GM13977 (cell line): Measurements from ENCODE around the gene PLAGL1.

Experiments used
- DNase-seq: peaks from one replicate; pipeline ENCODE4 v3.0.0; 2012; ENCODE audit warnings: low spot score
- CTCF ChIP-seq: IDR thresholded peaks from 2 replicates; pipeline ENCODE4 v1.5.1; 2012; ENCODE audit warnings: mild to moderate bottlenecking, control low read depth; ENCODE audit not compliant: insufficient read depth; ENCODE audit errors: extremely low read depth, missing control alignments
- in situ Hi-C: fragments of 300-500 bp; cut with MboI; formaldehyde crosslinking; loops from one replicate; pipeline ENCODE4 v1.12.0; 2022; ENCODE audit warnings: low sequenced_read_pairs, low pct_unique_long_range_greater_than_20kb, mixed read lengths, inconsistent platforms; ENCODE audit not compliant: unreplicated experiment

Gene PLAGL1

GRCh38 chr6:143958839-143959399, 49.1 kb downstream of the PLAGL1 start:
- DNase-seq = no peak
- in situ Hi-C loops = no loop called here

GRCh38 chr6:143957679-143958274, 50.3 kb downstream of the PLAGL1 start:
- in situ Hi-C loops = no loop called here
- no peak for TF ChIP-seq CTCF
- no peak for DNase-seq

More at GRCh38 chr6:143958839-143959399, 49.1 kb downstream of the PLAGL1 start:
- TF ChIP-seq CTCF = no peak

- in situ Hi-C loops = no loop called here
- TF ChIP-seq CTCF = no peak
- no peak for DNase-seq
Measured at GRCh38 chr6:143955971-143956370, 52.1 kb downstream of the PLAGL1 start.

- TF ChIP-seq CTCF = no peak
- no peak for DNase-seq
- in situ Hi-C loops = no loop called here
Measured at GRCh38 chr6:143953922-143954321, 54.1 kb downstream of the PLAGL1 start.

GRCh38 chr6:143952947-143953701, 54.9 kb downstream of the PLAGL1 start:
- DNase-seq = no peak
- in situ Hi-C loops = no loop called here
- TF ChIP-seq CTCF = no peak

DNA sequence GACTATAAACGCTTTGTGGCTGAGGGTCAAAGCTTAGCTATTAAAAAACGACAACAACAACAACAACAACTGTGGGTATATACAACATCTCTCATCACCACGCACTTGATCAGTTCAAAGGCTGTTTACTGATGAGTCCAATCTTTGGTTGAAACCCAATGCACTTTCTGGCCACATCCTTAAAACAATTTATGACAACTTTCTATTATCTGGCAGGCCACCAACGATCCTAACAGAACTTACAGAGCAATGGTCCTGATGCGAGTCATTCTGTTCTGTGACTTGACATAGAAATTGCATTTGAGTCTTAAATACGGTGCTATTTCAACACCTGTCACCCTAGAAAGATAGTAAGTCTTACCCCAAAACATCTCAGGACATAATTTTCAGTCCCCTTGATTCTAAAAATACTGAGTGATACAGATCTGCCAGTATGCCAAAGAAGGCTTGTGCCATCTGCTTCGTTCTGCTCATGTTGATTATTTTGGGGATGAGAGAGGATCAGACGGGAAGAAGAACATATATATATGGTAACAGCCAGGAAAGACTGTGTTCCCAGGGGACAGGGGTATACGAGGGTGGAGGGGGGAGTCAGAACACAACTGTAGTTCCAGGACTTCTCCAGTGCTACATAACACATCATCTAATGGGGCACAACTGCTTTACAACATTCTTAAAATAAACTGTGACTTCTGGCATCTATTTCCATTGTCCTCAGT, 55.8 kb downstream of the PLAGL1 start:
- in situ Hi-C loops = no loop called here
- no peak for TF ChIP-seq CTCF
- no peak for DNase-seq
